NCI-H146 (cell line): ENCODE measurements around the gene DDX52.
"Not testable (repeated sequence)": the region's sequence is repeated elsewhere in the genome, so short reads cannot be mapped to it uniquely, and the experiment has no call there.

Experiments used
- DNase-seq: peaks from one replicate; lab custom pipeline; 2025; lab: John Stamatoyannopoulos, UW

Gene DDX52

GRCh38 chr17:37650419-37651003 lies 7.3 kb upstream of the DDX52 start:
- peak; percentile 47 for DNase-seq

DNA sequence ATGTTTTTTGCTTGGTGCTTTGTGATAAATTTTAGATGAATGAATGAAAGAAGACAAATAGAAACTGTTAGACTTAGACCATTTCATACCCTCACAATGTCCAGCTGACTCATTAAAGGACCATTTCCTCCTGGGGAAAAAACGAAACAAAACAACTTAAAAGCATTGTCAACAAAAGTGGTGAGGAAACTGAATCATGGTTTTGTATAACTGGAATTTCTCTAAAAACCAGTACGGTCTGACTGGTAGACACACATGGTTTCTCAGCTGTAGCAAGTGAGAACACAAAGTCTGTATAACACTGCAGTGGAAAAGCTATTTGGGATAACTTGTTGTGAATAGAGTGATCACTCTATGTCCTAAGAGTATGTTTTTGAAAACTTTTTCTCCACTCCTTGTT lies 5.3 kb upstream of the DDX52 start:
- DNase-seq: no peak

DNA sequence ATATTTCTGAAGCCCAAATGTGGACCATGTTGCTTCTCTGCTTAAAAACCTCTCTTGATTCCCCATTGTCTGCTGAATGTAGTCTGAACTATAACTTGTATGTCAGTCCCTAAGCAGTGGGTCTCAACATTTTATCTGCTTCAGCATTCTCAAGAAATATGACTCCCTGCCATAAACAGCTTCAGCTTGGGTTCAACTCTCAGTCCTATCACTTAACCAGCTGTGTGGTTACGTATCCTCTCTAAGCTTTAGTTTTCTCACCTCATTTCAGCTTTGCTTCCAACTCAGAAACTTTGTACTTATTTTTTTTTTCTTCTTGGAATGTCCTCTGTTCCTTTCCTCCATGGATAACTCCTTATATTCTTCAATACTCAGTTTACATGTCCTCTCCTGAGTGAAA lies 4.6 kb upstream of the DDX52 start:
- no peak for DNase-seq

- DNase-seq: peak; percentile 1
Measured at GRCh38 chr17:37643869-37644268, 623 bp upstream of the DDX52 start.

DNA sequence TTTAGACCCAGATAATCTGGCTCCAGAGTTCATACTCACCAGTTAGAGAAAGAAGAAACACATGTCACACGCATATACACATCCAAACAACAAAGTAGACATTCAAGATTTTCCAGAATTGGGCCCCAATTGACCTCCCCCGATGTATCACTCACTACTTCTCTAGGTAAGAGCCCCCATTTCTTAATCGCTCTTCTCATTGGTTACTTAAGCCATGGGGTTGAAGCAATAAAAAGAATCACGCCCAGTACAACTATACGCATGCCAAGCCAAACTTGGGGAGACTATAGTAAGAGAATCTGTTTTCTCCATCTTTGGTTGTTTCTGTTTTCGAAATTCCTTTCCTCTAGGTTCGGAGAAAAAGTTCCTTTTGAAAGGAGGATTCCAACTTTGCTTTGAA lies 565 bp downstream of the DDX52 start:
- peak; percentile 25 for DNase-seq

DNA sequence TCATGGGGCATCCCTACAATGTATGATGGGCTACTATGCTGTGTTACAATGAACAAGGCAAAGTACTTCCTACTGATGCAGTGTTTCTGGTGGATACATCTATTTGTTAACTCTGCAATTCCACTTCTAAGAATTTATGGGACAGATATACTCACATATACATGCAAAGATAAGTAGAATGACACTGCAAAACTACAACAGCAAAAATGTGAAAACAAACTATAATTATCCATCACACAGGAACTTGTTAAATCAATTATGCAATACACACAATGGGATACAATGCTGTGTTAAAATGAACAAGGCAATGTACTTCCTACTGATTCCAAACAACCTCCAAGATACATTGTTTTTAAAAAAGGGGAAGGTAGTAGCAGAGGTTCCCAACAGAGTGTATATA lies 3.2 kb downstream of the DDX52 start:
- no peak for DNase-seq

GRCh38 chr17:37637956-37638355 lies 5.3 kb downstream of the DDX52 start:
- no peak for DNase-seq

DNA sequence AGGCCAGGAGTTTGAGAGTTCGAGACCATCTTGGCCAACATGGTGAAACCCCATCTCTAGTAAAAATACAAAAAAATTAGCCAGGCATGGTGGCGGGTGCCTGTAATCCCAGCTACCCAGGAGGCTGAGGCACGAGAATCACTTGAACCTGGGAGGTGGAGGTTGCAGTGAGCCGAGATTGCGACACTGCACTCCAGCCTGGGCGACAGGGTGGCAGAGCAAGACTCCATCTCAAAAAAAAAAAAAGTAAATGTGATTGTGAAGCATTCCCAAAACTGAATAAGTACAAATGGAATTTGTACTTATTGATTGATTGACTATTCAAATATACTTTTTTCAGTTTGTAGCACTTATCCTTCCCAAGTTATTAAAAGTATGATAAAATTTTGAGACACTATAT lies 26.8 kb downstream of the DDX52 start:
- not testable (repeated sequence) for DNase-seq

GRCh38 chr17:37614823-37615222 lies 28.4 kb downstream of the DDX52 start:
- DNase-seq: no peak

GRCh38 chr17:37614391-37614790 lies 28.9 kb downstream of the DDX52 start:
- no peak for DNase-seq

- DNase-seq: no peak
Measured at GRCh38 chr17:37610971-37611370, 32.3 kb downstream of the DDX52 start.

GRCh38 chr17:37610041-37610420 lies 33.2 kb downstream of the DDX52 start:
- not testable (repeated sequence) for DNase-seq

DNA sequence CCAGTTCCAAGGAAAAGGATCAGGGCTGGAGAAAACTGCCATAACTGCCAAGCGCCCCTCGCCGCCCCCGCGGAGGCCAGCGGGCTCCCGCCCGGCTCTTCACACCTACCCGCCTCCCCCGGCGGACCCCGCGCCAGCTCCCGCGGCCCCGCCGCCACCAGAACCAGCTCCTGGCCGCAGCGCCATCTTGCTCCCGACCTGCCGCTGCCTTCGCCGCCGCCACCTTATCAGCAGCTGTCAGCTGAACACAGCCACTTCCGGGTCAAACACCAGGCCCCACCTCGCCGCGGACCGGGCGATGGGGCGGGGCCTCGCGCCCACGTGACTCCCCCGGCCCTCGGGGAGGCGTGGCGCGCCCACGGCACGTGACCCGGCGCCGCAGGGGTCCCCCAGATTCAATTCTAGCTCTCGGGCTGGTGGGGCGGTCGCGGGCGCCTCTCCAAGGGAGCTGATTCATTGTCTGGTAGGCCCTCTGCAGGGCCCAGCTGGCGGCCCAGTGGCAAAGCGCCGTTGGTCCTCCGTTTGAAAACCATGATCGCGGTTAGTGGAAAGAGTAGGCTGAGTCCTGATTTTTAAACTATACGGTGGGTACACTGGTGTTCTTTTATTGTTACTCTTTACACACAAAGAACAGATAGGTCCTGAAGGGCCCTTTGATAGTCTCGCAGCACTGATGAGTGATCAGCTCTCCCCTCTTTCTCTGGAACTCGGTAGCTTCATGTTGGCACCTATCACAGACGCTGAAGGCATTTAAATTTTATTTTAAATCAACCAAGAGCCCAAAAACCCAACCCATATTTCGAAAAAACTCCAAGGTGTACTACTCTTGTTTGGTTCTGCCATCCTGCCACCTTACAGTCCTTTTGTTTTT lies 33.8 kb downstream of the DDX52 start, which contains the start of gene SYNRG:
TSS of gene SYNRG (minus strand) at position 249 of the 871 bp plus-strand sequence. CDS start at position 186, 63 bp downstream.
- peak; percentile 98 for DNase-seq

- peak; percentile 79 for DNase-seq
Measured at GRCh38 chr17:37608351-37609169, 34.7 kb downstream of the DDX52 start.

- no peak for DNase-seq
Measured at GRCh38 chr17:37607637-37608331, 35.5 kb downstream of the DDX52 start.

GRCh38 chr17:37605813-37606505 lies 37.3 kb downstream of the DDX52 start:
- DNase-seq: no peak

DNA sequence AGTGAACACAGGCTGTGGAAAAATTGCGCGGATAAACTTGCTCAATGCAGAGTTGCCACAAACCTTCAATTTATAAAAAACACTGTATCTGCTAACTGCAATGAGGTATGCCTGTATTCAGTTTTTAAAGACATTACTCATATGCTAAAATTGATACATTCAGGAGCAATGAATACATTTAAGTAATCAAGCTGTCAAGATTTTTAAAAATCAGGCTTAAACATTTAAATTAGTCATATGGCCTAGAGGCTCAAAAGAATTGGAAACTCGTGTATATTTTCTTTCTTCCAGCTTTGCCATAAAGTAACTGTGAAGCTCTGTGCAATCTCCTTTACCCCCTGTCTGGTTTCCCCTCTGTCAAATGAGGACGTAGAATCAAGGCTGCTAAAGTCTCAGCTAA lies 38.2 kb downstream of the DDX52 start:
- no peak for DNase-seq

GRCh38 chr17:37604556-37604955 lies 38.7 kb downstream of the DDX52 start:
- no peak for DNase-seq

GRCh38 chr17:37598145-37598544 lies 45.1 kb downstream of the DDX52 start:
- no peak for DNase-seq

GRCh38 chr17:37592291-37592690 lies 51.0 kb downstream of the DDX52 start:
- DNase-seq: no peak

DNA sequence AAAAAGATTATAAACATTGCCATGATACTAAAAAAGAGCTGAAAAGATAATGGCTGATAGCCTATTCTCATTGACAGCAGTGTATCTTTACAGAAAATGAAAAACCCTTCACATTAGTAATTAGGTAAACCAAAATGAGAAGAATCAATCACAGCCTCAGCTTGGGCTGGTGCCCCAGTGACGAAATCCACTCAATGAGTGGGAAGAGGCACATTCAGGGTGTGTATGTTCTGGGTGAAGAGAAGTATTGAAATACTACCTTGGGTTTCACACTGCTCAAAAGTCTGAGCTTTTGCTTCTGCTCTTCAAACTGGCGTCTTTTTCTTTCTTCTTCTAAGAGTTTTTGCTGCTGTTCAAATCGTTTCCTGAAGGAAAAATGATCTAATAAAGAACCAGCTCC lies 58.2 kb downstream of the DDX52 start:
- no peak for DNase-seq
